T-helper 1 cell treated with Interleukin-12 subunit alpha and Interleukin-12 subunit beta and Interleukin-4 antibody, amounts not matched to agents 30 ng/mL and 1 ng/mL, for 36 hours (primary cell): ENCODE results near the gene USP1. TPM values are rescaled to one million over a fixed set of nuclear protein-coding genes. Genes with fewer than 3 reads are reported as not detected.

ENCODE experiments used
- intact Hi-C: fragments of 100-400 bp; cut with micrococcal nuclease; formaldehyde crosslinking; loops from one replicate; pipeline ENCODE4 v1.15.1; 2024
- total RNA-seq: library from RNA; stranded (reverse); gene quantifications from 2 replicates; pipeline ENCODE4 v1.2.3, GENCODE V29; 2022

The USP1 gene
- total RNA-seq, 1 donor from 2014 or later: 64.5 TPM

DNA sequence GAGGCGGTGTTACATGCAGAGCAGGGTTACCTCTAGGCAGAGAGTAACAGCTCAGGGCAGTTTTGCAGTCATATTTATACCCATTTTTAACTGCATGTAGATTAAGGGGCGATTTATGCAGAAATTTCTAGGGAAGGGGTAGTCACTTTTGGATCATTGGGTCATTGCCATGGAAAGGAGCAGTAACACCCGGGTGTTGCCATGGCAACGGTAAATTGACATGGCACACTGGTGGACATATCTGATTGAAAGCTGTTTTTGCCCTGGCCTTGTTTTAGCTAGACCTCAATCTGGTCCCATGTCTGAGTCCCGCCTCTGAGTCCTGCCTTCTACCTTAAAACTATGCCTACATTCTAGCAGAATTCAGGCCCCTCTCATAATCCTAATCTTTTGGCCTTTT, 11.8 kb upstream of the USP1 start:
- intact Hi-C loops: no loop called here

DNA sequence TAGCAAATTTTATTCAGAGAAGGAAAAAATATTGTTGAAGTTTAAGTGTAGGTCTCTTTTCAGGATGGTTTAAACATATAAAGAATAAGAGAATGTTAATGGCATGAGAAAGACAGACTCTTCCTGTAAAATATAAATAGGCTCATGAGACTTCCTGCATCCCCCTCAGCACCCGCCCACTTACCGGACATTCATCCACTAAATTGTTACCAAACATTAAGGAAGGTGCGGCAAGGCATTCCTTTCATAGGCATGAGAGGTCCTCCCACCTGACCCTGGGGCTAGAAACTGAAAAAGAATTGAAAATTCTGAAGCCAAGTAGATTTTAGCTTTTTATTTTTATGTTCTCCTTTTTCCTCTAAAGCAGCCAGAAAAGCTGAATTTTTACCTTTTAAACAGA, 10.6 kb upstream of the USP1 start:
- intact Hi-C loops: no loop called here

DNA sequence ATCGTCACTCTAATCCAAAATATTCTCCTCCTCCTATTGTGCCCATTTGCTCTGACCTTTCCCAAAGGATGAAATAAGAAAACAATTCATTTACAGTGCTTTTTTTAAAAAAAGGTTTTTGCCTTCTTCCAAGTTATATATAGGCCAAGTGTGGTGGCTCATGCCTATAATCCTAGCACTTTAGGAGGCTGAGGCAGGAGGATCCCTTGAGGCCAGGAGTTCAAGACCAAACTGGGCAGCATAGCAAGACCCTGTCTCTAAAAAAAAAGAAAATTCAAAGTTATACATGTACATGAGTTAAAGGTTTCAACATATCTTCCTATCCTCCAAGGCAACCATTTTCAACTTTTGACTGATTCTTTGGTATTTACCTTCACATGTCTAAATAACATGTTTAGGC, 10.1 kb upstream of the USP1 start:
- intact Hi-C loops: no loop called here

DNA sequence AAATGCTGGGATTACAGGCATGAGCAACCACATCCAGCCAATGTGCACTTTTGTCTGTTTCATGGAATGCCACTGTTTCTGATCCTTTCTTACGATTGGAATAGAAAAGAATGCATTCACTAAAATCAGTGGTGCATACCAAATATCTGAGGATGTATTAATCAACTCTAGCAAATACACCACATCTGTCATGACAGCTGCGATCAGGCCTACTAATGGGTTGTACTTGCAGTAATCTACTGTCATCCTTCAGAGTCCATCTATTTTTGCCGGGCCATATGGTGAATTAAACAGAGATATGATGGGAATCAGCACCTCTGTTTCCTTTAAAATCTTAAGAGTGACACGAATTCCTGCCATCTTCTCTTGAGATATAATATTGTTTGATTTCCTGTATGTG, 8.5 kb upstream of the USP1 start:
- intact Hi-C loops: no loop called here

DNA sequence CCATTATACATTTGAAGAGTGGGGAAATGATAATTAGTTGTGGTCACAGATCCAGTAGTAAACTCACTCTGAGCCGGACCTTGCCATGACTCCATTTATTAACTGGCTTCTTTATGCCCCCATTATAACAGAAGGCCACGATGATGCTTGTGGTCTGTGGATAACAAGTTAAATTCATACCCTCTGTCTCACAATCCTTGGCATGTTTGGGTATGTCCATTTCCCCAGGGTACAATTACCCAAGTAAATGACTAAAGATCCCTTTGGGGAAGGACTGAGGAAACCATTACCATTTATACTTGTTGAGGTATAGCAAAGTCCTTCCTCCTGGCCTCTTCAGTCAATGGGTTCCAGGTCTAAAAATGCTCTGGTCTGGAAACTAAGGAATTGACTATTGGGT, 7.3 kb upstream of the USP1 start:
- intact Hi-C loops: no loop called here

DNA sequence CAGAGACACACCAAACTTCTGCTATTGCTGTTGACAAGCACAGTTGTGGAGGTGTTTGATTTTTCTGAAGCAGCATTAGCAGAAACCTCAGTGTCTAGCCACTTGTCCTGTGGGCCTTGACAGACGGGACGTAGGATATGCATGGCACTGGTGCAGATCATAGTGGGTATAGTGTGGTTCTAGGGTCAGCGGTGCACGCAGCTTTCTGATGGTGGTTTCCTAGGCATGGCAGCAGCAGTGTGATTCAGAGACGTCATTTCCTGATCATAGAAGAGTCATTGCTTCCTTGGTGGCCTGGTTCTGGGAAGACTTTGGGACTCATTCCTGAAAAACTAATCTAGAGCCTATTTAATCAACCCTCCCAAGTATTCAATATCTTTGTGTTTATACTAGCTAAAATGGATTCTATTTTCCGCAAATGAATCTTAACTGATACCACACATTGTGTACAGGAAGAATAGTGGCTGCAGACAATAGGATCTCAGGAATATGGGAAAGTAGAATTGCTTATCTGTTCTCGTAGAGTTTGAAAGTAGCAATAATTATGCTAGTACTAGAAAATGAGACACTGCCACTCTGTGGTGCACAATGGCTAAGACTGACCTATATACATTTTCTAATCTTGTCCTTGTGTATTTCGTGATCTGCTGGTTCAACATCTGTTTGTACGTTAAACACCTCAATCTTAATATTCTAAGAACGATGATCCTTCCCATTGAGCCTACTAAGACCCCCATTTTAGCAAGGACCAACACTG, 2.8 kb upstream of the USP1 start:
- intact Hi-C loops: no loop called here

DNA sequence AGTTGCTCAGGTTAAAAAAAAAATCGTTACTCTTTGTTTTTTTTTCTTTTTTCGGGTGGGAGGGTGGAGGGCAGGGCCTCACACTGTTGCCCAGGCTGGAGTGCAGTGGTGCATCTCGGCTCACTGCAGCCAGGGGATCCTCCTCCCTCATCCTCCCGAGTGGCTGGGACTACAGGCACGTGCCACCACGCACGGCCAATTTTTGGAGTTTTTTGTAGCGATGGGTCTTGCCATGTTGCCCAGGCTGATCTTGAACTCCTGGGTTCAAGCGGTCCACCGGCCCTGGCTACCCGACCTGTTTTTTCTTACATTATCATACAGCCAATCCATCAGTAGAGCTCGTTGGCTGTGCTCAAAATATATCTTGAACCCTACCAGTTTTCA, 2.2 kb upstream of the USP1 start:
- intact Hi-C loops: loop anchor here (5.0 kb wide), 1 partner anchor 1382 kb away; no protein-coding TSS in a partner anchor

DNA sequence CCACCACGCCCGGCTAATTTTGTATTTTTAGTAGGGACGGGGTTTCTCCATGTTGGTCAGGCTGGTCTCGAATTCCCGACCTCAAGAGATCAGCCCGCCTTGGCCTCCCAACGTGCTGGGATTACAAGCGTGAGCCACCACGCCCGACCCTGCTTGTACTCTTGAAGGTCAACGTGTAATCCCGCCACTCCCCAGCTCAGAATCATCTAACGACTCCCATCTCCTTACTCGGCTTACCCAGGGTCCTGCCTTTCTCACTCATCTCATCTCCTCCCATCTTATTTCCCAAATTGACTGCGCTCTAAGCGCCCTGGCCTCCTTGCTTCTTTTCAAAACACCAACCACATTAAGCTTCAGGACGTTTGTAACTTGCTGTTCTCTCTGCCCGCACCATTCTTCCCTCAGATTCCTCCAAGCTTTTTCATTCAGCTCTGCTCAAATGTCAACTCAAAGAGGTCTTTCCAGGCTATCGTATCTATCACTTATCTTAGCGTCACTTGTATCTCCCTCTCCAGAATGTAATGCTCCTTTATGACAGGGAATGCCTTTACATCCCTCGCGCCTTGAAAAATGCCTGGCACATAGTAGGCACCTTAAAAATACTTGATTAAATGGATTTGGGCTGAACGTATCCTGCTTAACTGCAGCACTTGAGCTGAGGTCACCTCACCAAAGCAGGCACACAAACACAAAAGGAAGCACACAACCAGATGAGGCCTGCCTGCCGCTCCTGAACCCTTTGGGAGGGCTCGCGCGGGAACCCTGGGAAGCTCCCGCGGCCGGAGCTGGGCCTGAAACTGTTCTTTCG, 1.4 kb upstream of the USP1 start:
- intact Hi-C loops: loop anchor here (1.0 to 5.0 kb wide), 11 partner anchors 13 to 1383 kb away; partner anchors contain the start of genes ALG6, ATG4C, DOCK7 and EFCAB7

DNA sequence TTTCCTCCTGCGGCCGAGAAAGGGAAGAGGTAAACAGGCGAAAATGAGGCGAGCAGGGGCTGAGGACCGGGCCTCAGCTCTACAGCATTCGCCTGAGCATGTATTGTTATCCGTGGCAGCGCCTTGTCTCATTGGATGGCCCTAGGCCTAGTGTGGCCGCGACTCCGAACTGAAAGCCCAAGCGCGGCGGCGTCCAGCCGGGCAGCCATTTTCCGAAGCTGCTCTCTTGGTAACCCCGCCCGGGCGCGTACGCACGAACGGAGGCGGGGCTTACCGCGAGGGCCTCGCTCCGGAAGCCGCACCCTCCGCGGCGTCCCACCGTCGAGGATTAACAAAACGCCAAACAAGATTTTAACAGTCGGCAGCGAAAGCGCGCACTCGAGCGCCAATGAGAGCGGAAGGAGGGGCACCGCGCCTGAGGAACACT, 797 bp upstream of the USP1 start:
- intact Hi-C loops: loop anchor here (1.0 to 5.0 kb wide), 11 partner anchors 12 to 1384 kb away; partner anchors contain the start of genes ALG6, ATG4C, DOCK7 and EFCAB7

DNA sequence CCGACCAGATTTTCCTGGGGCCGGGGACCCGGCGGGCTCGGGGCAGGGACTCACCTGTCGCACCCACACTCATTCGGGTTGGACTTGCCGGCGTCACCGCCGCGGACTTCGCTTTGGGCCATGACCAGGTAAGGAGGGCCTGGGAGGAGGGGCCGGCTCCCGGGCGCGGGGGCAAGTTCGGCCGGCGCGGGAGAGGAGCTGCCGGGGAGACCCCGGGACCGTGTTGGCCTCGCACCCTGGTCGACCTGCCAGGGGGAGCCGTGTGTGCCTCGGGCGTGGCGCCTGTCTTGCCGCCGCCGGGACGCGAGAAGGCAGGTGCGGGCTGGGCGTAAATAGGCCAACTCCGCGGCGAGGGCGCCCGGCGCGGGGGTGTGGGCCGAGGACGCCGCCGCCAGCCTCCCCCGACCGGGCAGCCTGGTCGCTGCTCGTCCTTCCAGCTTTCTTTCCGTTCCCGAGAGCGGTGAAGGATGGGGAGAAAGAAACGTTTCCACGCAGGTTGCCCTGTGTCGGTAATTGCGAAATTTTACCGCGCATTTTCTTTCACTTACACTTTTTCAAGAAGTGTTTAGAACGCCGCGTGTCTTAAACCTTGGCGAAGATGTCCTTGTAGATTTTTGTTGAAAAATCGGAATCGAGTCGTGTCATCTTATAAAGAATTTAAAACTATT, 558 bp downstream of the USP1 start:
- intact Hi-C loops: loop anchor here (2.0 to 5.0 kb wide), 5 partner anchors 655 to 1385 kb away; partner anchors contain the start of genes ALG6 and TM2D1

DNA sequence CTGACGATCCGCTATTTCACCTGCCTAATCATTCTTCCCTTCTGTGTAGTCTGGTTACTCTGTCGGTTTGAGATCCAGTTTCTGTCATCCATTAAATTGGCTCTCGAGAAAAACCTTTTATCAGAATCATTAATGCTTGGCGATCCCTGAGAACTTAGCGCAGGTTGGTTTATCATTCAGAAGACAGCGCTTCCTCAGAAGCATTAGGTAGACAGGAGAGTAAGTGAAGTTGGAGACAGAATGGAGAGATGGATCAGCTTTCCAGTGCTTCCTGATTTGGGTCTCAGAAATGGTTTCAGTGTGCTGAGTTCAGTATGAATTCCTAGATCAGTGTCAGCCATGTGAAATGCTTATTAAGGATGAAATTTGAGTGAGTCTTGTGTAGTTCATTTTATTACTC, 1.3 kb downstream of the USP1 start:
- intact Hi-C loops: loop anchor here (2.0 to 5.0 kb wide), 3 partner anchors 25 to 1386 kb away; no protein-coding TSS in a partner anchor

DNA sequence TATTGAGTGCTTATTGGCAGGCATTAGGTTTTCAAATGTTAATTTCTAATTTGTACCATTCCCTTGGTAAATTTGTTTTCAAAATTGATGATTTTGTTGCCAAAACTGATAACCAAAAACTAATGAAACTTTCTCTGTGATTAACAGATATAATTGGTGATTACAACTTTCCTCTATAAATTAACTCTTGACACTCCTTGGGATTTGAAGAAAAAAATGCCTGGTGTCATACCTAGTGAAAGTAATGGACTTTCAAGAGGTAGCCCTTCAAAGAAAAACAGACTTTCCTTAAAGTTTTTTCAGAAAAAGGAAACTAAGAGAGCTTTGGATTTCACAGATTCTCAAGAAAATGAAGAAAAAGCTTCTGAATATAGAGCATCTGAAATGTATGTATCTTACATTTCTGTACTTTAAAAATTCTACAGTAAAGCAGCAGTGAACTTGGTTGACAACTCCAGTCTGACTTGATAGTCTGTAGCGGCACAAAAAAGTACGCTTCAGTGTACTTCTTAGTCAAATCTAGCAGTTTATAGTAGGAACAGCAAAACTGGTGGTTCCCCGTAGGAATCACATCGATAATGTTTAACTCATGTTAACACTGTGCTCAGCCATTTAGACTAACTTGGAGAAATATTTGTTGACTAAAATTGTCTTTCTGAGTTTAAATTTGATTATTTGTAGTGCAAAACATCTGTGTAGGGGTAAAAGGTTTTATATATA, 3.0 kb downstream of the USP1 start:
- intact Hi-C loops: loop anchor here (2.0 to 5.0 kb wide), 3 partner anchors 23 to 1388 kb away; no protein-coding TSS in a partner anchor

DNA sequence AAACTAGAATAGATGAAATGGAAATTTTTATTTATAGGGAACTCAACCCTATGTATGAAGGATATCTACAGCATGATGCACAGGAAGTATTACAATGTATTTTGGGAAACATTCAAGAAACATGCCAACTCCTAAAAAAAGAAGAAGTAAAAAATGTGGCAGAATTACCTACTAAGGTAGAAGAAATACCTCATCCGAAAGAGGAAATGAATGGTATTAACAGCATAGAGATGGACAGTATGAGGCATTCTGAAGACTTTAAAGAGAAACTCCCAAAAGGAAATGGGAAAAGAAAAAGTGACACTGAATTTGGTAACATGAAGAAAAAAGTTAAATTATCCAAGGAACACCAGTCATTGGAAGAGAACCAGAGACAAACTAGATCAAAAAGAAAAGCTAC, 7.9 kb downstream of the USP1 start:
- intact Hi-C loops: no loop called here

DNA sequence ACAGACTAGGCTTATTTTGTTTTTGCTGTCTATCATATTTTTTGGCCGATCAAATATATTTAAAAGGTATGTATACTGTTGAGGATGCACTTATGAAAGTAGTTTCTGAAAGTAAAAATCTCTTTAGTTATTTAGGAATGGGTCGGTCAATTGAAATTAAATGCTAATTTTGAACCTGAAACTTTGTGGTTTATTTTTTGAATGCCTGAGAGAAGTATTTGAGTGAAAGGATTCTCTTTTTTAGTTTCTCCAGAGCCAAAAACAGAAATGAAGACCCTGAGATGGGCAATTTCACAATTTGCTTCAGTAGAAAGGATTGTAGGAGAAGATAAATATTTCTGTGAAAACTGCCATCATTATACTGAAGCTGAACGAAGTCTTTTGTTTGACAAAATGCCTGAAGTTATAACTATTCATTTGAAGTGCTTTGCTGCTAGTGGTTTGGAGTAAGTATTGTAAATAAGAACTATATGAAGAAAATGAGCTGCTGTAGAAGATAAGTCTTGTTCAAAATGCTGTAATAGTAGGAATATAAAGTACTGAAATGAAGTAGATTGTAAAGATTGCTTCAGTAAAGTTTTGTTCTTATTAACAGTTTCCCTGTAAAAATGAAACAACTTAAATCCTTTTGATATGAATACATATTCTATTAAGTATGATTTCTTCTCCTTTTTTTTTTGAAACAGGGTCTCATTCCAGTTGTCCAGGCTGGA, 11.5 kb downstream of the USP1 start:
- intact Hi-C loops: loop anchor here (1.0 kb wide), 1 partner anchor 12 kb away; no protein-coding TSS in a partner anchor

DNA sequence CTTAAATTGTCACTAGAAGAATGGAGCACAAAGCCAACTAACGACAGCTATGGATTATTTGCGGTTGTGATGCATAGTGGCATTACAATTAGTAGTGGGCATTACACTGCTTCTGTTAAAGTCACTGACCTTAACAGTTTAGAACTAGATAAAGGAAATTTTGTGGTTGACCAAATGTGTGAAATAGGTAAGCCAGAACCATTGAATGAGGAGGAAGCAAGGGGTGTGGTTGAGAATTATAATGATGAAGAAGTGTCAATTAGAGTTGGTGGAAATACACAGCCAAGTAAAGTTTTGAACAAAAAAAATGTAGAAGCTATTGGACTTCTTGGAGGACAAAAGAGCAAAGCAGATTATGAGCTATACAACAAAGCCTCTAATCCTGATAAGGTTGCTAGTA, 13.5 kb downstream of the USP1 start:
- intact Hi-C loops: no loop called here

DNA sequence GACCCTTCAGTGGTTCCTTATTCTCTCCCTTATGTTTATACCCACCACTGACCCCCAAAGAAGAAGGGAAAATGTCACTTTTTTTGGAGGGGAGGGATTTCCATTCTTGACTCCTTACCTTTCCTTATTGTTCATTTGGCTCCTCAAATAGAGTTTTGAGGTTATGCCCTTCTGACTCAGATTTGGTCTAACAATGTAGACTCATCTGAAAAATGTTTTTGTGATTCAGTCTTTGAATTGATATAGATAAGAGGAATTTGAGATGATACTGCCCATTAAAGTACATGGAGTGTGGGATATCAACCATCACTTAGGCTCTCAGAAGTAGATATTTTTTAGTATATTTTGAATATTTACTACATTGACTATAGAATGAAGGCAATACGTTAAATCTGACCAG, 16.1 kb downstream of the USP1 start:
- intact Hi-C loops: no loop called here

DNA sequence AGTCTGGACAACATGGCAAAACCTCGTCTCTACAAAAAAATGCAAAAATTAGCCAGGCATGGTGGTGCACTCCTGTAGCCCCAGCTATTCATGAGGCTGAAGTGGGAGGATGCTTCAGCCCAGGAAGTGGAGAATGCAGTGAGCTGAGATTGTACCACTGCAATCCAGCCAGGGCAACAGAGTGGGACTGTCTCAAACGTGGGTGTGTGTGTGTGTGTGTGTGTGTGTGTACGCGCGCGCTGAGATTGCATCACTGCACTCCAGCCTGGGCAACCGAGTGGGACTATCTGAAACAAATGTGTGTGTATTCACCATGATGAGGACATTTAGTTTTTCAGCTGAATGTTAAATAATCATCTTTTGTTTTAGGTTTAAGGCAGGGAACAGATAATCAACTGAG, 21.1 kb downstream of the USP1 start:
- intact Hi-C loops: no loop called here

DNA sequence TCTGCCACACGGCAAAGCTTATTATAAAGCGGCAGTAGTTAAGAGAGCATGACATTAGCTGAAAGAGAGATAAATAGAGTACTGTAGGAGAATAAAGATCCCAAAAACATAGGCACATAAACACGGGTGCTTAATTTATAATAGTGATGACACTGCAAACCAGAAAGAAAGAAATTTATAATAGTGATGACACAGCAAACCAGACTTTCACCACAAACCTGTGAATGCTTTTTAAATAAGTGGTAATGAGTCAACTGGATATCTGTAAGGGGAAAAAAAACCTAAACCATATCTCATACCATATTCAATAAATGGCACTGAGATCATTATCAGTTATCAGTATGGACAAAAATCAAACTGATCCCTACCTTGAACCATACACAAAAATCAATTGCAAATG, 25.5 kb downstream of the USP1 start:
- intact Hi-C loops: loop anchor here (2.0 kb wide), 1 partner anchor 24 kb away; no protein-coding TSS in a partner anchor

DNA sequence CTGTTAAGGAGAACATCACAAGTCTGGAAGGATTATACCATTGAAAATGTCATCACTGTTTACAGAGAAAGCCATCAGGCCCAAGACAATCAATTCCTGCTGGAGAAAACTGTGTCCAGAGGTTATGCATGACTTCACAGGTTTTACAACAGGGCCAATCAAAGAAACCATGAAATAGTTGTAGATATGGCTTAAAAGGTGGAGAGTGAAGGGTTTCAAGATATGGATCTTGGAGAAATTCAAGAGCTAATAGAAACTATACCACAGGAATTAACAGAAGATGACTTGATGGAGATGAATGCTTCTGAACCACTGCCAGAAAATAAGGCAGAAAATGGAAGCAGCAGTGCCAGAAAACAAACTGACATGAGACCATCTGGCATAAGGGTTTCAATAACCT, 30.2 kb downstream of the USP1 start:
- intact Hi-C loops: no loop called here

DNA sequence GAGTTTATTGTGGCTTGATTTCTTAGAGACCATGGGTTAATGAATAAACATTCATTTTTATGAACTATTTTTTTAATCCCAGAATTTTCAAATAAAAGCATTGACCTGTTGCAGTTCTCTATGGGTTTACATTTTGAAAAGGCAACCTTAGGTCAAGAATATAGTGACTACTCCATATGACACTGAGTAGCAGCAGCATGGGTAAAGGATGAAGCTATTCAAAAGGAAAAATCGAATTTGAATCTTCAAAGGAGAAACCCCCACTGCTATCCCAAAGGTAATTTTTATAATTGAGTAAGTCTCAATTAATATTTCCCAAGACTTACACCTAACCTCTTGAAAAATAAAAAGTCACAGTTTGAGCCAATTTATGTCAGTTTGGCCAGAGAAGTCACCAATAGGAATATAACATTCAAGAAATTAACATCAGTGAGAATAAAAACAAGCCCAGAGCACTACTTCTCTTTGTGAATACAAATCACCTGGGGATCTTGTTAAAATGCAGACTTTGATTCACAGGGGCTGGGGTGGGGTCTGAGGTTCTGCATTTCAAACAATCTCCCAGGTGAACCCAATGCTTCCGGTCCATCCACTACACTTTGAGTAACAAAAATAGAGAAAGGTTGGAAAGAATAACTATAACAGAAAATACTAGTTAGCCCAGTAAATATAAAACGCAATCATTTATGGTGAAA, 39.8 kb downstream of the USP1 start:
- intact Hi-C loops: no loop called here
